Prostate gland (tissue), 2 donors: ENCODE results near the gene UNC5C. TPM values are rescaled to one million over a fixed set of nuclear protein-coding genes. Genes with fewer than 3 reads are reported as not detected.
"Not testable (repeated sequence)": the region's sequence is repeated elsewhere in the genome, so short reads cannot be mapped to it uniquely, and the experiment has no call there.

Experiments used
- DNase-seq: peaks from one replicate; pipeline ENCODE4 v3.0.0-alpha.2; 2019; ENCODE audit warnings: low spot score
- H3K27ac ChIP-seq, 2 donors: fragments of 200-600 bp; sonication (generic); 2 replicates each; pipeline ENCODE4 v1.5.1; 2017 to 2019
- H3K27me3 ChIP-seq: fragments of 200-600 bp; sonication (generic); replicated peaks from 2 replicates; pipeline ENCODE4 v1.5.1; 2019; ENCODE audit not compliant: insufficient read depth
- H3K36me3 ChIP-seq, 2 donors: fragments of 200-600 bp; sonication (generic); 1 replicate in 1 of 2; 2 replicates in 1 of 2; pipeline versions ENCODE4 v1.5.1 to v1.8.1; 2017 to 2019
- H3K4me1 ChIP-seq: fragments of 200-600 bp; sonication (generic); replicated peaks from 2 replicates; pipeline ENCODE4 v1.5.1; 2019
- H3K4me3 ChIP-seq, 2 donors: fragments of 200-600 bp; sonication (generic); 2 replicates each; pipeline ENCODE4 v1.5.1; 2017 to 2019
- H3K9me3 ChIP-seq: fragments of 200-600 bp; sonication (generic); 2 replicates; pipeline ENCODE4 v1.5.1; 2017
- CTCF ChIP-seq, 4 experiments: fragments of 200-600 bp in 2 of 4; fragments of 450-650 bp in 2 of 4; sonication (generic) in 2 of 4; IDR thresholded peaks; 1 replicate in 3 of 4; 2 replicates in 1 of 4; pipeline ENCODE4 v1.5.1; 2016 to 2019; ENCODE audit warnings: antibody characterized with exemption in 4 of 4, mild to moderate bottlenecking in 2 of 4, moderate library complexity in 2 of 4
- POLR2A ChIP-seq: fragments of 450-650 bp; IDR thresholded peaks from one replicate; pipeline ENCODE4 v1.6.1; 2016; ENCODE audit warnings: antibody characterized with exemption, mild to moderate bottlenecking
- POLR2AphosphoS5 ChIP-seq: sonication (generic); formaldehyde crosslinking; IDR thresholded peaks from one replicate; pipeline ENCODE4 v1.6.1; 2017; ENCODE audit warnings: antibody characterized with exemption
- WGBS: methylation state at CpG from one replicate; pipeline ENCODE4 v1.1.5; 2018; 5-methylcytosine and 5-hydroxymethylcytosine counted together
- intact Hi-C: fragments of 100-400 bp; cut with DNase I; formaldehyde crosslinking; loops from one replicate; pipeline ENCODE4 v1.14.2; 2022
- total RNA-seq, 2 donors: library from RNA; depleted of rRNA; stranded (reverse); fragments of >200 nt; gene quantifications; one replicate each; pipeline ENCODE4 v1.1.0, GENCODE V29; 2016

The UNC5C gene
- total RNA-seq, 2 donors from 2014 or later = 1.8 to 15.5 TPM

DNA sequence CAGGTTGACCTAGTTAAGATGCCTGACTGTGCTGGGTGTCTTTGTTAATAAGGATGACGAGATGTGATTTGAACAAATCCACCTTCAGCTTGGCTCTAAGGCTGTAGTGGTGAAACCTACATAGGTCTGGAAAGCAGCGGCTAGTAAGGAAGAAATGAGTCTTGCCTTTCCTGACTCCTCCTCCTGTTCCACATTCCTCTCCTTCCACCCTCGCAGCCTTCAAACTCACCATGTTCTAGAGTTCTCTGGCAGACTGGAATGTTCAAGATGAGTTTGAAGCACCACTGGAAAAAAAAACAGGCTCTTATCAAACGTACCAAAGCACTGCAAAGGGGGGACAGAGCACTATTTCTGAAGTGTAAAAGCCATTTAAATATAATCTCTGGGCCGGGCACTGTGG, 395.6 kb downstream of the UNC5C start:
- intact Hi-C loops = loop anchor here (10.0 kb wide), 1 partner anchor 2002 kb away; no protein-coding TSS in a partner anchor
- Histone ChIP-seq H3K27ac (no peak overlapping the region), H3K27me3 (no peaks in the 10 kb centered on the region), H3K9me3 (no peaks in the 10 kb centered on the region), H3K36me3 (no peaks in the 10 kb centered on the region), H3K4me3 (no peak overlapping the region), H3K4me1 (no peaks in the 10 kb centered on the region)
- TF ChIP-seq CTCF (IDR thresholded peaks at IDR 0.05) (no peak), POLR2A (no peak), POLR2AphosphoS5 (no peak)
- 89% methylated on average over 5 of the region's 5 CpGs for WGBS
- DNase-seq = no peak

DNA sequence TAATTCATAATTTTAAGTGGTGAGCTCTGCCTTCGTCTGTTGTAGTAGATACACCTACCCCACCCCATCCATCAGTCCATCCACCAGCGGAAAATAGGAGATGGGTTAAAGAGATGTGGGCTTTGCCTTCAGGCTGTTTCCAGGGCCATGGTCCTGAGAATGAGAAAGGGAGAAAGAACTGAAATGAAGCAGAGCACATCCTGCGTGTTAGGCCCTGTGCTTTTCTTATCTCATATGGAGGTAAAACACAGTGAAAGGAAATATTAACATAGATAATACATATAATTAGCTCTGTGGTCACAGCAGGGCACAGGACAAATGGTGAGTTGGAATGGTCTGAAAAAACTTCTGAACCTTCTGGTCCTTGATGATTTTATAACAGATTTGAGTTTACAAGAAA, 397.5 kb downstream of the UNC5C start:
- H3K36me3 ChIP-seq = no peaks in the 10 kb centered on the region
- 93% methylated on average over 3 of the region's 3 CpGs for WGBS
- TF ChIP-seq CTCF (IDR thresholded peaks at IDR 0.05) (no peak), POLR2A (no peak), POLR2AphosphoS5 (no peak)
- no peak for DNase-seq
- H3K9me3 ChIP-seq = no peaks in the 10 kb centered on the region
- H3K4me1 ChIP-seq = no peaks in the 10 kb centered on the region
- intact Hi-C loops = loop anchor here (10.0 kb wide), 1 partner anchor 2004 kb away; no protein-coding TSS in a partner anchor
- H3K27me3 ChIP-seq = no peaks in the 10 kb centered on the region
- no peak overlapping the region for H3K27ac ChIP-seq
- no peak overlapping the region for H3K4me3 ChIP-seq

GRCh38 chr4:95142932-95143331, 405.8 kb downstream of the UNC5C start:
- Histone ChIP-seq H3K9me3 (no peaks in the 10 kb centered on the region), H3K4me3 (no peak overlapping the region), H3K4me1 (no peaks in the 10 kb centered on the region), H3K36me3 (no peaks in the 10 kb centered on the region), H3K27me3 (no peaks in the 10 kb centered on the region), H3K27ac (no peak overlapping the region)
- intact Hi-C loops = no loop called here
- 54% methylated on average over 4 of the region's 4 CpGs for WGBS
- TF ChIP-seq POLR2AphosphoS5 (no peak), POLR2A (no peak), CTCF (IDR thresholded peaks at IDR 0.05) (no peak)
- DNase-seq = no peak

DNA sequence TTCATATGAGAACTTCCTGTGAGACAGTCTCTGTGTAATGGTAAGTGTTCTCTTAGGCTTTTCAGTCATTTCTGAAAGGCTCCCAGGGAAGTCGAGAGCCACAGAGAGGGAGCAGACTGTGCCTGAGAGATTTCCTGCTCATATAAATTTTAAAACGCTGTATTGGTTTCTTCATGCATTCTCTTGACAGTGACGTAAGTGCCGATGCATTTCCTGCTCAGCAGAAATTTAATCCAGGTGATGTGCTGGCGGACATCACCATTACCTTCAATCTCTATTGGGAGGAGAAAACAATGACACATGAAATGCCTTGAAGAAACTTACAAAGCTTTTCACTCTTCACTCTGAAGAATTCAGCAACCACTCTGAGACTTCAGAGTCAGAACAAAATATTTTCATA, 407.4 kb downstream of the UNC5C start:
- Histone ChIP-seq H3K36me3 (no peaks in the 10 kb centered on the region), H3K4me3 (no peak overlapping the region), H3K27ac (no peak overlapping the region), H3K9me3 (no peaks in the 10 kb centered on the region), H3K27me3 (no peaks in the 10 kb centered on the region), H3K4me1 (no peaks in the 10 kb centered on the region)
- TF ChIP-seq POLR2A (no peak), POLR2AphosphoS5 (no peak), CTCF (IDR thresholded peaks at IDR 0.05) (no peak)
- DNase-seq = no peak
- intact Hi-C loops = no loop called here
- WGBS = 63% methylated on average over 5 of the region's 5 CpGs

- intact Hi-C loops, H3K27ac ChIP-seq, H3K4me3 ChIP-seq, H3K36me3 ChIP-seq, H3K9me3 ChIP-seq, H3K4me1 ChIP-seq, DNase-seq, H3K27me3 ChIP-seq: not testable (repeated sequence)
- 95% methylated on average over 14 of the region's 14 CpGs for WGBS
Measured at GRCh38 chr4:95139424-95139823, 409.3 kb downstream of the UNC5C start.

- H3K27me3 ChIP-seq, H3K36me3 ChIP-seq, H3K4me1 ChIP-seq, H3K27ac ChIP-seq, H3K9me3 ChIP-seq, DNase-seq, intact Hi-C loops, H3K4me3 ChIP-seq: not testable (repeated sequence)
- 95% methylated on average over 4 of the region's 4 CpGs for WGBS
Measured at GRCh38 chr4:95134016-95134415, 414.8 kb downstream of the UNC5C start.
